GM12892 (cell line): Measurements from ENCODE around the gene AIP.
A peak's percentile ranks its signal among the peaks of the same experiment; 100 is the strongest.

Experiments
- POLR2A ChIP-seq: IDR thresholded peaks from 2 replicates; pipeline ENCODE4 v1.6.1; 2011; ENCODE audit warnings: low read depth, low read length, control low read depth
- POLR2AphosphoS5 ChIP-seq: IDR thresholded peaks from 2 replicates; pipeline ENCODE4 v1.6.1; 2011; ENCODE audit warnings: low read depth, low read length, control low read depth

DNA sequence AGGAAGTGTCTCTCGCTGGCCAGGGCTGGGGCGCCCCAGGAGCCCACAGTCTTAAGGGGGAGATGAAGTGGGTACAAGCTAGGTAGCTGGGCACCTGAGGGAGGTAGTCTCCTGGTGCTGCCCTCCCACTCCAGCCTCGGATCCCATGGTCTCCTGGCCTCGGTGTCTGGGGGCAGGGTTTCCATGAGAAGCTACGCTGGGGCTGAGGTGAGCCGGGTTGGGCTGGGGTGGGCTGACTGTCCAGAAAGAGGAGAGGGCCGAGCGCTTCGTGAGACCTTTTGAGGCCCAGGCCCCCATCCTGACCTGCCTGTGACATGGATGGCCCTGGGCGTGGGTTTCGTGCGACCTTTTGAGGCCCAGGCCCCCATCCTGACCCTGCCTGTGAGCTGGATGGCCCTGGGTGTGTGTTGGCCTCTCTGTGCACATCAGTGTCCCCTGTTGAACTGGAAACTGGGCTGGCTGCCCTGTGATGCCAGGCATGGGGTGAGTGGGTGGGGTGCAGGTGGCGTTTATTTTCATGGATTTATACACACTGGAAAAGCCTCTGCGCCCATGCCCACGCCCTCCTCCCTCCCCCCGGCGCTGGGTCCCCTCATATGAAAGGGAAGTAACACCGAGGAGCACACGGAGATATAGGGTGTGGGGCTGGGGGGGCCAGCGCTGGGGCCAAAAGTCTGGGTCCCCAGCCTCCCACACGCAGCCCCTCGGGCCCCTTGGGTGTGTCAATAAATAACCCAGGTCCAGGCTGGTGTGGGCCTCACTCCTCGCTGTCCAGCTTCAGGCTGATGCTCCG lies 8.6 kb downstream of the AIP start:
- TF ChIP-seq POLR2A (no peak), POLR2AphosphoS5 (peak; percentile 39; the same call in 1 of the 2 replicates)
